GM18951 (cell line): ENCODE data around the gene PCDHA8.
"Not testable (repeated sequence)": the region's sequence is repeated elsewhere in the genome, so short reads cannot be mapped to it uniquely, and the experiment has no call there.

Experiments used
- POLR2A ChIP-seq: IDR thresholded peaks from 4 replicates; pipeline ENCODE4 v1.6.1; 2011; ENCODE audit warnings: mild to moderate bottlenecking; ENCODE audit not compliant: insufficient read length, insufficient read depth; ENCODE audit errors: extremely low read depth
- in situ Hi-C: fragments of 300-500 bp; cut with MboI; formaldehyde crosslinking; loops from one replicate; pipeline ENCODE4 v1.12.0; 2022; ENCODE audit warnings: low sequenced_read_pairs, mixed read lengths, inconsistent platforms; ENCODE audit not compliant: unreplicated experiment

Gene PCDHA8

GRCh38 chr5:140842798-140843733, 2.1 kb downstream of the PCDHA8 start:
- no peak for TF ChIP-seq POLR2A
- in situ Hi-C loops, result no loop called here

DNA sequence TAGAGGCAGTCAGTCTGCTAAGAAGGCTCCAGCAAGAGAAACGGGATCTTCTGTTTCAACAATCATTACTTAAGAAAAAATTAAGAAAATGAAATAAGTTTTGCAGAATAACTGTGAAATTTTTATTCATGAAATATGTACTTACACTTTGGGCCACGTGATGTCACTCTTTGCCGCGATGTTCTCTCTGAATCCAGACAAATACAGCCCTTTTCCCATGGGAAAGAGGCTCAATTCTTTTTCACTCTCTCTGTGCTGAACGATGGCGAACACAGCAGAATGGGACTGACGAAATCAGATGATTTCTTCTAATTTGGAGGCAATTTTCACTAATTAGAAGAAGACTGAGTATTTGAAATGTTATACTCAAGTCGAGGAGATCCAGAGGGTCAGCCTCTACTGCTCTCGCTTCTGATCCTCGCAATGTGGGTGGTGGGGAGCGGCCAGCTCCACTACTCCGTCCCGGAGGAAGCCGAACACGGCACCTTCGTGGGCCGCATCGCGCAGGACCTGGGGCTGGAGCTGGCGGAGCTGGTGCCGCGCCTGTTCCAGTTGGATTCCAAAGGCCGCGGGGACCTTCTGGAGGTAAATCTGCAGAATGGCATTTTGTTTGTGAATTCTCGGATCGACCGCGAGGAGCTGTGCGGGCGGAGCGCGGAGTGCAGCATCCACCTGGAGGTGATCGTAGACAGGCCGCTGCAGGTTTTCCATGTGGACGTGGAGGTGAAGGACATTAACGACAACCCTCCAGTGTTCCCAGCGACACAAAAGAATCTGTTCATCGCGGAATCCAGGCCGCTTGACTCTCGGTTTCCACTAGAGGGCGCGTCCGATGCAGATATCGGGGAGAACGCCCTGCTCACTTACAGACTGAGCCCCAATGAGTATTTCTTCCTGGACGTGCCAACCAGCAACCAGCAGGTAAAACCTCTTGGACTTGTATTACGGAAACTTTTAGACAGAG, 7.4 kb downstream of the PCDHA8 start, which contains the start of gene PCDHA9:
PCDHA9 (plus strand) TSS at position 244 of the 964 bp plus-strand sequence; CDS start at position 358, 114 bp downstream.
- in situ Hi-C loops, result not testable (repeated sequence)

GRCh38 chr5:140849831-140850634, 9.0 kb downstream of the PCDHA8 start:
- in situ Hi-C loops, result not testable (repeated sequence)

GRCh38 chr5:140855772-140856674, 15.0 kb downstream of the PCDHA8 start, which contains the start of gene PCDHA10:
TSS of gene PCDHA10 (plus strand) at chr5:140855897. CDS start at chr5:140856049, 152 bp downstream.
- in situ Hi-C loops, result no loop called here
- no peak for TF ChIP-seq POLR2A

GRCh38 chr5:140857177-140857986, 16.4 kb downstream of the PCDHA8 start:
- no peak for TF ChIP-seq POLR2A
- in situ Hi-C loops, result no loop called here

DNA sequence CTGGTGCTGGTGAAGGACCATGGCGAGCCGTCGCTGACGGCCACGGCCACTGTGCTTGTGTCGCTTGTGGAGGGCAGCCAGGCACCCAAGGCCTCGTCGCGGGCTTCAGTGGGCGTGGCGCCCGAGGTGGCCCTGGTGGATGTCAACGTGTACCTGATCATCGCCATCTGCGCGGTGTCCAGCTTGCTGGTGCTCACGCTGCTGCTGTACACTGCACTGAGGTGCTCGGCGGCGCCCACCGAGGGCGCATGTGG, 16.9 kb downstream of the PCDHA8 start:
- in situ Hi-C loops, result no loop called here
- no peak for TF ChIP-seq POLR2A

- in situ Hi-C loops, result no loop called here
- no peak for TF ChIP-seq POLR2A
Measured at GRCh38 chr5:140862441-140863295, 21.7 kb downstream of the PCDHA8 start.

DNA sequence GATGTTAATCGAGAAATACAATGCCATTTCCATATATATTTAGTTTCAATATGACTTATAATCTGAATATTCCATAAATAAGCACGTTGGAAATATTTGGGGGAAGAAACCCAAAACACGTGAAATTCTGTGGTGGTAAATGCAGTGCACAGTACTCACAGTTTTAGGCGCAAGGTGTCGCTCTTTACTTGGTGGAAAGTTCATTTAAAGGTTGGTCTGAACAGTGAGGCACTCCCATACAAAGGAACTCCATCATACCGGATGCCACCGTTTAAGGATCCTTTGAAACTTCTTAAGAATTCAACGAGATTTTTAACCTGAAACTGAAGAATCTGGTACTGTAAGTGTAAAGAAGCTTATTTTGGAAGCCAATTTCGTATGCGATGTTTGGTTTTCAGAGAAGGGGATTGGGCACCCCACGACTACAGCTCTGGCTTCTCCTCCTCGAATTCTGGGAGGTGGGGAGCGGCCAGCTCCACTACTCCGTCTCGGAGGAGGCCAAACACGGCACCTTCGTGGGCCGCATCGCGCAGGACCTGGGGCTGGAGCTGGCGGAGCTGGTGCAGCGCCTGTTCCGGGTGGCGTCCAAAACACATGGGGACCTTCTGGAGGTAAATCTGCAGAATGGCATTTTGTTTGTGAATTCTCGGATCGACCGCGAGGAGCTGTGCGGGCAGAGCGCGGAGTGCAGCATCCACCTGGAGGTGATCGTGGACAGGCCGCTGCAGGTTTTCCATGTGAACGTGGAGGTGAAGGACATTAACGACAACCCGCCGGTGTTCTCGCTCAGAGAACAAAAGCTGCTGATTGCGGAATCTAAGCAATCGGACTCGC, 28.0 kb downstream of the PCDHA8 start, which contains the start of gene PCDHA11:
PCDHA11 (plus strand) TSS at position 237 of the 834 bp plus-strand sequence; CDS start at position 384, 147 bp downstream.
- in situ Hi-C loops, result no loop called here
- TF ChIP-seq POLR2A, result no peak

- no peak for TF ChIP-seq POLR2A
- in situ Hi-C loops, result no loop called here
Measured at GRCh38 chr5:140869555-140869886, 28.5 kb downstream of the PCDHA8 start.
